Loucy (cell line): ENCODE data around the gene LAMC3.

Source experiments
- EZH2phosphoT487 ChIP-seq: fragments of 200-600 bp; IDR thresholded peaks from 2 replicates; pipeline ENCODE4 v1.6.1; 2018; ENCODE audit warnings: antibody characterized with exemption, mild to moderate bottlenecking, moderate library complexity, borderline replicate concordance
- TF ChIP-seq, protein P1 (sequence below): fragments of 200-600 bp; sonication (generic); conservative IDR thresholded peaks from 2 replicates; pipeline ENCODE4 v1.5.1; 2014; ENCODE audit warnings: mild to moderate bottlenecking, antibody characterized with exemption, low read length

DNA sequence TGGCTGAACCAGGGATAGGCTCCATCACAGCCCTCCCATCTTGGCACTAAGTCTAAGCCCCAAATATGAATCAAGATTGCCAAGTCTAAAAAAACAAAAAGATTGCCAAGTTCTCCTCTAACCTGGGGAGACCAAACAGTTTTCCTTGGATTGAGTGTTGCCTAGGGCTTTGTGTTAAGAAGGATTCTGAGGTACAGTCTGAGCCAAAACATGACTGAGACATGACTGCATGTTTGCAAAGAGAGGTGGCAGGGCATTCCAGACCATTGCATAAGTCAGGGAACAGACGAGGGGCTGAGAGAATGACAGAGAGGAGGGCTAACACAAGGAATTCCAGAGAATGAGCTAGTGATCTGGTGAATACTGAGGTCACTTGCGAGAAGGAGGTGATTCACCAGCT is 11.4 kb downstream of the LAMC3 start:
- TF ChIP-seq, protein P1, sequence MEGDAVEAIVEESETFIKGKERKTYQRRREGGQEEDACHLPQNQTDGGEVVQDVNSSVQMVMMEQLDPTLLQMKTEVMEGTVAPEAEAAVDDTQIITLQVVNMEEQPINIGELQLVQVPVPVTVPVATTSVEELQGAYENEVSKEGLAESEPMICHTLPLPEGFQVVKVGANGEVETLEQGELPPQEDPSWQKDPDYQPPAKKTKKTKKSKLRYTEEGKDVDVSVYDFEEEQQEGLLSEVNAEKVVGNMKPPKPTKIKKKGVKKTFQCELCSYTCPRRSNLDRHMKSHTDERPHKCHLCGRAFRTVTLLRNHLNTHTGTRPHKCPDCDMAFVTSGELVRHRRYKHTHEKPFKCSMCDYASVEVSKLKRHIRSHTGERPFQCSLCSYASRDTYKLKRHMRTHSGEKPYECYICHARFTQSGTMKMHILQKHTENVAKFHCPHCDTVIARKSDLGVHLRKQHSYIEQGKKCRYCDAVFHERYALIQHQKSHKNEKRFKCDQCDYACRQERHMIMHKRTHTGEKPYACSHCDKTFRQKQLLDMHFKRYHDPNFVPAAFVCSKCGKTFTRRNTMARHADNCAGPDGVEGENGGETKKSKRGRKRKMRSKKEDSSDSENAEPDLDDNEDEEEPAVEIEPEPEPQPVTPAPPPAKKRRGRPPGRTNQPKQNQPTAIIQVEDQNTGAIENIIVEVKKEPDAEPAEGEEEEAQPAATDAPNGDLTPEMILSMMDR = no peak
- TF ChIP-seq EZH2phosphoT487 = no peak
